Endothelial cell of hepatic sinusoid (primary cell): Measurements from ENCODE around the gene PRKG1.
"Not testable (repeated sequence)": the region's sequence is repeated elsewhere in the genome, so short reads cannot be mapped to it uniquely, and the experiment has no call there.

ENCODE experiments used
- in situ Hi-C: cut with HindIII; loops from 2 replicates; pipeline ENCODE4 v1.10.0; 2017; ENCODE audit warnings: low sequenced_read_pairs

PRKG1 gene

DNA sequence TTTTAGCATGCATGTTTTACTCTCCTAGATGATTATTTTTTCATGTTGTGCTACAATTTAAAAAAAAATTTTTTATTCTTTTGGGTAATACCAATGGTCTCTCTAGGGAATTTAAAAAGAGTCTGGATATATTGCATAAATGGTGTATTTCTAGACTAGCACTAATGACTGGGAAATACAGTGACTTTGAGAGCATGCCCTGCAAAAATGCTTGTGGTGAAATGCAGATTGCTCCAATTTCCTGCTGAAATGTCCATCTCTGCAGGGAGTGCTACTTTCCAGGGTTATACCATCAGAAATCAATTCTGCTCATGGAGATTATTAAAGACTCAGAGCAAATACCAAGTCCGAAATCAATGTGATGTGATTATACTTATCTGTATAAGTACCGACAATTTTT is 186.1 kb downstream of the PRKG1 start:
- in situ Hi-C loops = no loop called here

DNA sequence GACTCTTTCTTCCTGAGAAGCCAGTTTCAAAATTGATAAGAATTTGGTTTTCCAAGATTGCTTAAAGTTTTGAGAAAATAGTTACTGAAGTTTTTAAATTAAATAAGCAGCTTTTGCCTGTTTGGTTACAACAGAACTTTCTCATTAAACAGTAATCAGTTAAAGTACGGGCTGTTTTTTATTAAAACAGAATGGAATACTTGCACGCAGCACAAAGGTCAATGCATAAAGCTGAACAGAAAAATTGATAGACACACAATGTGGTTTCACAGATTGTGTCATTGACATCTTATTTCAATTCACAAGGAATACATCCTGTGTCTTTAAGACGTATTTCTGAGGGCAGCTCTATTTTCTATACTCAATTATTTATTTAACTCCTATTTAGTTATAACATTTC is 192.2 kb downstream of the PRKG1 start:
- in situ Hi-C loops = no loop called here

GRCh38 chr10:51267980-51268570 is 193.8 kb downstream of the PRKG1 start:
- in situ Hi-C loops = not testable (repeated sequence)

DNA sequence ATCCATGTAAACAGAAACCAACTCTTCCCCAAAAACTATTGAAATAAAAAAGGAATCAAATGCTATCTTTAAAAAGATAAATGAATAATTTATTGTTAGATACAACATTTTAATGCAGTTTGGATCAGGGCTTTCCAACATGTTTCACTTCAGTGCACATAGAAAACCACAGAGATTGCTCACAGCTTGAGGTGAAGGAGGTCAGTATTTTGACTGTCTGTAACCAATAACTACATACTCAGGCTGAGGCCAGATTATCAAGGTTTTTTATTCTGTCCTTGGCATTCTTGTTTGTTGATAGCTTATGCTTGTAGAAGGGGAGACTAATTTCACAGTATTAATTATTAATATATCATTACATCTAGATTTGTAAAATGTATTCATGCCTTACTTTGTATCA is 195.5 kb downstream of the PRKG1 start:
- in situ Hi-C loops = no loop called here

DNA sequence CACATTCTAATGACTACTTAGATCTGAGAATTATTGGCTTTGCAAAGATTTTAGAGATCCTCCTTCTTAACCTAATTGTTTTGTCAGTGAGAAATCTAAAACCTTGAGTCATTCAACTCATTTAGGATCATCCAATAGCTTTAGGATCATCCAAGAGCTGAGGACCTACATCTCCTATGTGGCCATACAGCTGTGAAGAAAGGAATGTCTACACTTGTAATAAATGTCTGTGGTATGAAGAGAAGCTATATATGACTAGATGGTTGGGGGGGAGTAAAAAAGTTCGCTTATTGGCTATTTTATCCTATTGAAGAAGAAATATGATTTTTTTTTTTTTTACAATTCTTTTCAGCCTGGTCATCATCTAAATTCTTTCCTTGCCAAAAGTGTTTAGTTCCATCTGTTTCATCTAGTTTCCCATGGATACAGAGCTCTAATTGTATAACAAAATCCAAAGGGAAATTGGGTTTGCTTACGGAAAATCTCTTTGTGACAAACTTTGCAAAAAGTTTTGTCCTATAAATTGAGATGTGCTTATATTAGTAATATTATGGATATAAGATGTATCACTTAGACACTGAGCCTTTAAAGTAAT is 196.7 kb downstream of the PRKG1 start:
- in situ Hi-C loops = no loop called here

GRCh38 chr10:51272099-51272498 is 197.8 kb downstream of the PRKG1 start:
- in situ Hi-C loops = not testable (repeated sequence)

DNA sequence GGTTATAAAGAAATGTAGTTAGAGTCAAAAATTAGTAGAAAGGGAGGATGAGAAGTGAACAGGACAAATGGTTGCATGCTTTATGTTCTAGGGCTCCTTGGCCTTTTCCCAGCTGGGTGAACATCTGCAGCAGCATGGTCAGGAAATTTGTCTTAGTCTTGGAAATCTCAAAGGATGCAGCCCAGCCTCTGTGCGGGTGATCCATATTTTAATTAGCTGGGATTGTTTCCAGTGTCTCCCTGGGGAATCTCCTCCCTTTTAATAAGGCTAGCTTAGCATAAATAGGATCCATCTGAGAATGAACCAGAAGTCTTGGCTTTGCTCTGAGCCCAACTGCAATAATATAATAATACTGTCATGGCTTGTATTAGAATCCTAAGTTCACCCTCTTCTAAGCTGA is 198.3 kb downstream of the PRKG1 start:
- in situ Hi-C loops = no loop called here

GRCh38 chr10:51273574-51273973 is 199.3 kb downstream of the PRKG1 start:
- in situ Hi-C loops = no loop called here

DNA sequence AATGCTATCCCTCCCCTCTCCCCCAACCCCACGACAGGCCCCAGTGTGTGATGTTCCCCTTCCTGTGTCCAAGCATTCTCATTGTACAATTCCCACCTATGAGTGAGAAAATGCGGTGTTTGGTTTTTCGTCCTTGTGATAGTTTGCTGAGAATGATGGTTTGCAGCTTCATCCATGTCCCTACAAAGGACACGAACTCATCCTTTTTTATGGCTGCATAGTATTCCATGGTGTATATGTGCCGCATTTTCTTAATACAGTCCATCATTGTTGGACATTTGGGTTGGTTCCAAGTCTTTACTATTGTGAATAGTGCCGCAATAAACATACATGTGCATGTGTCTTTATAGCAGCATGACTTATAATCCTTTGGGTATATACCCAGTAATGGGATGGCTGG is 201.8 kb downstream of the PRKG1 start:
- in situ Hi-C loops = not testable (repeated sequence)

- in situ Hi-C loops = not testable (repeated sequence)
These were observed 207.1 kb downstream of the PRKG1 start for GRCh38 chr10:51281387-51281786.

GRCh38 chr10:51285601-51286000 is 211.3 kb downstream of the PRKG1 start:
- in situ Hi-C loops = no loop called here

- in situ Hi-C loops = no loop called here
These were observed 214.2 kb downstream of the PRKG1 start for GRCh38 chr10:51288511-51288910.

GRCh38 chr10:51289519-51289918 is 215.2 kb downstream of the PRKG1 start:
- in situ Hi-C loops = no loop called here

- in situ Hi-C loops = no loop called here
These were observed 217.7 kb downstream of the PRKG1 start for GRCh38 chr10:51291961-51292360.

- in situ Hi-C loops = no loop called here
These were observed 223.2 kb downstream of the PRKG1 start for GRCh38 chr10:51297438-51297837.

GRCh38 chr10:51300617-51301304 is 226.5 kb downstream of the PRKG1 start:
- in situ Hi-C loops = no loop called here

DNA sequence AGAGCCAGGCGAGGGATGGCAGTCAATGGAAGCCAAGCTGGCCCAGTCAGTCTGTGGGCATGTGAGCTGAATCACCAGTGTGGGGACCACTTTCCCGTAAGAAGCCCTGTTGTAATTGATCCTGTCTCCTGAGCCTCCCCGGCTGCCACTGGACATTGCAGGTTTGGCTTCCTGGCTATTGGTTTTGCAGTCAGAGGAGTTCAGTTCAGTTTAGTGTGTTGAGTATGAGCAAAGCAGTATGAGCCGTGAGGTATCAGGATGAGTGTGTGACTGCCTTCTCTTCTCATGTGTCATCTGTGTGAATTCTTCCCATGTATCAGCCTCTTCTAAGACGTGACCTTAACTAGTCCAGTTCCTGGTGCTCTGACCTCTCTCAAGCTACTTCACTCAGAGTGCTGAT is 227.4 kb downstream of the PRKG1 start:
- in situ Hi-C loops = no loop called here

GRCh38 chr10:51302316-51302715 is 228.0 kb downstream of the PRKG1 start:
- in situ Hi-C loops = no loop called here

GRCh38 chr10:51308116-51308515 is 233.8 kb downstream of the PRKG1 start:
- in situ Hi-C loops = no loop called here

GRCh38 chr10:51311228-51311627 is 236.9 kb downstream of the PRKG1 start:
- in situ Hi-C loops = no loop called here

DNA sequence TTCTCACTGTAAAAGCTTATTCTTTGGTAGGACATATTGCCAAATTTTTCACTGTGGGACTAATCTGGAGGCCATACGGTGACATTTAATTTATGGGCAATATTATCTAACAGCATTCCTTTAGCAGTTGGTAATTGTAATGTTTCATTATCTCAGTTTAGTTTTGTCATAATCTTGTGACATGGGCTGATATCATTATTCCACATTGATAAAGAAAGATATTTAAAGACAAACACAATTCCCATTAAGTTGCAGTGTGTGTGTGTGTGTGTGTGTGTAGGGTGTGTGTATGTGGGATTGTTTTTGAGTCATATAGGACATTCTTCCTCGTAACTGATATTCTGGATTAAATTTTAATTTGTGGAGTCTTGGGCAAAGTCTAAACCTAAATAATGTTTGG is 238.5 kb downstream of the PRKG1 start:
- in situ Hi-C loops = no loop called here

- in situ Hi-C loops = no loop called here
These were observed 239.0 kb downstream of the PRKG1 start for GRCh38 chr10:51313251-51313650.
